ENCODE measurements around the gene NPAS3.

NPAS3 gene

DNA sequence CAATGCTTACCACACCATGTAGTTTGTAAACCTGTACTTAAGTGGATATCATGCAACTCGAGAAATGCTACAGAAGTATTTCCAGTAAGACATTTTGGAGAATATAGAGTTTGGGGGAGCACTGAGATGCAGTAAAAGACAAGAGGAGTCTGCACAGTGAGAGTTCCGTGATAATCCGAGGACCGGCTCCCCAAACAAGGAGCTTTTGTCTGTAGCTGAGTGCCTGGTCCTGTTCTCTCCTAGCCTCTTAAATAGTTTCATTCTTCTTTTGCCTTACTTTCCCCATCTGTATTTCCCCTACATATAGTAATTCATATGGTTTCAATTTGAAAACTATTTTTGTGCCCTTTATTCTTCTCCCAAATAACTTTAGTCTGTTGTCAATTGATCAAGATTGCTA, 648.1 kb downstream of the NPAS3 start:
- no peak for DNase-seq (ENCODE audit: low spot score)

DNA sequence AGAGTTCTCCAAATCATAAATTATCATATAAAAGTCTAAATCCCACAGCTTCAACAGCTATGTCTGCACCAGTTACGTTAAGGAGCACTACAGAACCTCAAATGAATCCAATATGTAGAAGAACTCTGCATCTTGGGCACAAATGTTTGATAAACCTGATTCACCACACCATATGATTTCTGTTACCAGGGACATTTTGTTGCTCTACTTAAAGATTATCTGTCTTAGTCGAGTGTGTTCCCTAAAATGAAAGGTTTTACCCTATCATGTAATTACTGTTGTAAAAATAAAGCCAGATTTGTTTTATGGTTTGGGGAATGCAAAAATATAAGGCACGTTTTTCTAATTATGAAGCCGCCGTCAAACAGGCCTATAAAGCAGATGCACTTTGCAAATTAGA, 649.1 kb downstream of the NPAS3 start:
- DNase-seq (ENCODE audit: low spot score) = no peak

DNA sequence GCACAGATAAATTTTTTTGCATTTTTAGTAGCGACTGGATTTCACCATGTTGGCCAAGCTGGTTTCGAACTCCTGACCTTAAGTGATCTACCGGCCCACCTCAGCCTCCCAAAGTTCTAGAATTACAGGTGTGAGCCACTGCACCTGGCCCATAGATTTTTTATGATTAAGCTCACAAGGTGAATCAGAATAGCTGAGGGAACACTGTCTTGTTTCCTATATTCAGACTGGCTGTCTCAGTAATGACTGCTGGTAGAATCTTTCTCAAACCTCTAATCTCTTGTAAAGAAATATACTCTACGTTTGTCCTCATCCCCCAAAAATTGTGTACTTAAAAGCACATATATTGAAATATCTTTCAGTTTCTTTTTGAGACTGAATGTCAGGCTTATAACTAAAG, 650.1 kb downstream of the NPAS3 start:
- DNase-seq (ENCODE audit: low spot score) = no peak

DNA sequence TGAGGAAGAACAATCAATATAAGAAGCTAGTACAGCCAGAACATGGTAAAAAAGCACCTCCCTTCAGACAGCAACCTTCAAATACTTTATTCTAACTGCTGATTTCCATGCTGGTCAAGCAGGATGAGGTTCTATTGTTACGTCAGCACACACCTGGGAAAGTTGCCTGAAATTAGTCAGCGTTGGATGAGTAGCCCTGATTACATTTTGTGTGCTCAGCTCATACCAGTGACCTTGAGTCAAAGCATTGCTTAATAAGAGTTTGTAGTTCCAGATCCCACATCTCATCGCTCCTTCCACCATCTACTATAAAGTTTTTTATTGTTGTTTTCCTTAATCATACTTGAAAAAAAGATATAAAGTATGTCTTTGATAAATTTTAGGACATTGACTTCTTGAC, 650.7 kb downstream of the NPAS3 start:
- DNase-seq (ENCODE audit: low spot score) = no peak

DNA sequence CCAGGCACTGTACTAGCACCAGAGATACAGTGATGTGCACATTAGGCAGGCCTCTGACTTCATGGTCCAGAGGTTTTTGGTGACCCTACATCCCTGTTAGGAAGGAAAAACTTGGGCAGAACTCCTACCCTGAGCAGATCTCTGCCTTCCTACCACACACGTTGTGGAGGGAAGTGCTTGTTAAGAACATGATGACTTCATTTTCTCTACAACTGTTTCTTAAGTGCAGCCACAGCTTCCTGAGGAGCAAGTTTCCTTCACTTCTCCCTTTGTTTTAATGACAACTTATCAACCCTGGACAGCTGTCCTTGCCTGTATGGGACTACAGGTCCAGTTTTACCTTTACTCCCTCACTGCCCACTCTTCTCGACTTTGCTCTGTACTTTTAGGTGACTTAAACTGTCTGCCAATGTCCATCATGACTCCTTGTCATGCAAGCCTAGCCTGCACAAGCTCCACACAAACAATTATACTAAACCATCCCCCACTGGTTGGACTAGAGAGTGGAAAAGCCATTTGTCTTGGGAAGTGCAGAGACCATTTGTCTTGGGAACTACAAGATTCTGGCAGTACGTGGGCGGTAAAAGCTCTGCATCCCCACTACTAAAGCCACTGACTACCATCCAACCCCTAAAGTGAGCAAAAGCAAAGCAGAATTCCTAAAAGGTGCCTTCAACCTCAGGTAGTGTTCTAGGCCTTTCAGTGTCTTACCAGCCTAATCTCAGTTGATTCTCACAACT, 652.4 kb downstream of the NPAS3 start:
- DNase-seq (ENCODE audit: low spot score) = no peak

DNA sequence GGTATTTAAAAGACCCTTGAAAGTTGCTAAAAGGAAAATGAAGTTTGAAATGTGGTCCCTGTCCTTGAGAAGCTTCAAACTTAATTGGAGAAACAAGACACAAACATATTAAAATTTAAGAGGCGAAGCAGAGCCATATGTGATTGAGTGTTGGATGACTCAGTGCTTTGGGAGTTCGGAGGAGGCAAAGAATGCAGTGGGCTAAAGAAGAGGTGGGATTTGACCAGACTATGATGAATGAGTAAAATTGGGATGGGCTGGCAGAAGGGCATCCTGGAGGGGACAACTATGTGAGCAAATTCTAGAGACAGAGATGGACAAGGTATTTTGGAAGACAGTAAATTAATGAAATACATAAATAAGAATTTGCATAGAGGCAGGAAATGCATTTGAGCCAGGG, 653.6 kb downstream of the NPAS3 start:
- DNase-seq (ENCODE audit: low spot score) = no peak

DNA sequence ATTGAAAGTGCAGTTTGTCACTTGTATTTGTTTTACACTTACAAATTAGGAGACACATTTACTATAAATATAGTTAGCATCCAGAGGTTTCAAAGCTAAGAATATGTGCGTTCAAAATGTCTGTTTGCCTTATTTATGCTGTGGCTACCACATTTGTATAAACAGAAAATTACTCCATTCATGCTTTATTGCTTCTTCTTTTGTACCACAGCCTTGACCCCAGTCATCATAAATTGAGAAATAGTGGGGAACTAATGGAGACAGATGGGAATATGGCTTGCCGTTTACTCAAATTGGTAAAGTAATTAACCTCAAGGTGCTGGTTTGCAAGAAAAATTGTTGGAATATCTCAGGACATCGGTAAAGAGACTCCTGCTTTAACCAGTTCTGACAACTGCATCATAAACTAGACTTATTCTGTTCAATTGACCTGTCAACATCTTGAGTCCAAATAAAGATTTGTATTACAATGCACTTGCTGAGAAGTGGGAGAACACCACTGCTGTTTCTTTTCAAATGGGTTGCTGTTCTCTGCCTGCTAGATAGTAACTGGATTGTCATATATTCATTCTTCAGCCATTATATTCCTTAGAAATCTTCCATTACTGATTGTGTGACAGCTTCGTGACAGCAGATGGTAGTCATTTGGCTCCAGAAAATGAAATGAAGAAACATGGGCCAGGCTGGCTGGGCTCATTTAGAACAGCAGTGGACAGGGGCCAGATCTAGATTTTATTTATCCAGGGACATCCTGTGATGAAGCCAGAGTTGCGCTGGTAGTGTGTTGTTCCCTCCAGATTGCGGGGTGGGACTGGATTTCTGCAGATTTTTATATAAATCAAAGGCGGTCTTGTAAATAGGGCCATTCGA, 657.8 kb downstream of the NPAS3 start:
- DNase-seq (ENCODE audit: low spot score) = no peak

DNA sequence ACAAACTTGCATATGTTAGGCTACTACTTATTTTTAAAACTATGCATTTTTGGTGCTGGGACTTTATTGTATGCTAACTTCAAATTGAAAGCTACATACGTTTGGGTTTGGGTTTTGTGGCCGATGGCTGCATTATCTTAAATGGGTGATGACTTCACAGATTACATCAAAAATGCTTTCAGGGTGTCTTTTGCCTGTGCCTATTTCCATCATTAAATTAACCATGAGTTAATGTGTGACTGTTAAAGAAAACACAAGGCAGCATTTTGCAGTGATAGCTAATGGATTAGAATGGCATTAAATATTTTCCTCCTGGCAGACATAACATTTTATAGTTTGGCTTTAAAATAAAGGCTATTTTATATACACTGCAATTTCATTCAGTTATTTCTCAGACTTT, 659.9 kb downstream of the NPAS3 start:
- no peak for DNase-seq (ENCODE audit: low spot score)

DNA sequence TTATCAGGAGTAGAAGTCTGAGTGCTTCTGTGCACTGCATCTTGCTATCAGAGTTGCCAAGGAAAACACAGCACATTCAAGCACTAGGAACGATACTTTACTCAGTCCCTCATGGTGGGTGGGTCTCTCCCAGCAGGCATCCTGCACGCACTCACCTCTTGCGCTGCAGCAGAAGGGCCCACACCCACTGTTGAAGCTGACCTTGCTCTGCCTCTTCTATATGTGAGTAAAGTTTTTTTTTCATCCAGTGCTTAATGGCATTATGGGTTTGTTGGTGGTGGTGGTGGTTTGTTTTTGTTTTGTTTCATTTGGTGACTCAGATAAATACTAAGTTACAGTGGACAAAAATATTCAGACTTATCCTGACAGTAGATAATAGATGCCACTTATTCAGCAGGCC, 663.7 kb downstream of the NPAS3 start:
- DNase-seq (ENCODE audit: low spot score) = no peak

DNA sequence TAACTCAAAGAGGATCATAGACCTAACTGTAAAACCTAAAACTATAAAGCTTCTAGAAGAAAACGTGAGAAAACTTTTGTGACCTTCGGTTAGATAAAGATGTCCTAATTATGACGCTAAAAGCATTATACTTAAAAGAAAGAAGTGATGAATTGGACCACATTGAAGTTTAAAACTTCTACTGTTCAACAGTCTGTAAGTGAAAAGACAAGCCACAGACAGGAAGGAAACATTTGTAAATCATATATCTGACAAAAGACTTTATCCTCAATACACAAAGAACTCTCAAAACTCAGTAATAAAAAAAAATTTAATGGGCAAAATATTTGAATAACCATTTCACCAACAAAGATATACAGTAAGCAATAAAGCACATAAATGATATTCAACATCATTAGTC, 667.9 kb downstream of the NPAS3 start:
- no peak for DNase-seq (ENCODE audit: low spot score)

DNA sequence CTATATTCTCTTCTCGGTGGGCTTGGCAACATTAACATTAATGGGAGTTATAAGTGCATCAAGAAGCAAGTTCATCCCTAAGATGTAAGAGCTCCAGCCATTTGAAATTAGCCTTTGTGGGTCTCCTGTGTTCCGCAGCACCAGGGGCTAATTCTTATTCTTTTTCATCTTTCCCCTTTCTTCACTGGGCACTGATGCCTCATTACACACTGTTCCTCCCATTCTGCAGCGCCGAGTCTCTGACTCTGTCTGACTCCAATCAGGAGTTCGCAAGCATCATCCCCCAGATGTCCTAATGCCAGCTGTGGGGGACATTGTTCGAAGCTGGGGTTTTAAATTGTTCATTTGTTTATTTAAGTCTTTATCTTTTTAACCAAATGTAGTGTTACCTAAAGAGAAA, 670.9 kb downstream of the NPAS3 start:
- DNase-seq (ENCODE audit: low spot score) = no peak

DNA sequence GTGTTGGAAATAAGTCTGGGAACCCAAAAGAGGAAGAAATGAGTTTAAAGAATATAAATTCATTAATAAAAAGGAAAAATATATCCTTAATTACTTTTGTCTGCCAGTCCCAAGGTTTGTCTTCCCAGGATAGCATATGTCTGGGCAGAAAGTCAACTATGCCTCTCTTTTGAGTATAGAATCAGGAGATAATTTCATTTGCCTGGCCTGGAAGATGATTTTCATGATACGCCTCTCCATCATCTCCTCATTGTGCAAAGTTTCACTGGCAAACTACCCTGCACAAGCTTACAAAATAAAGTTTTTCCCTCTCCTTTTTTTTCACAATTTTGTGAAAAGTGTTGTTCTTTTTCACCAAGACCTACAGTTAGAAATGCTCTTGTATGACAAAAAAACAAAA, 671.4 kb downstream of the NPAS3 start:
- no peak for DNase-seq (ENCODE audit: low spot score)

DNA sequence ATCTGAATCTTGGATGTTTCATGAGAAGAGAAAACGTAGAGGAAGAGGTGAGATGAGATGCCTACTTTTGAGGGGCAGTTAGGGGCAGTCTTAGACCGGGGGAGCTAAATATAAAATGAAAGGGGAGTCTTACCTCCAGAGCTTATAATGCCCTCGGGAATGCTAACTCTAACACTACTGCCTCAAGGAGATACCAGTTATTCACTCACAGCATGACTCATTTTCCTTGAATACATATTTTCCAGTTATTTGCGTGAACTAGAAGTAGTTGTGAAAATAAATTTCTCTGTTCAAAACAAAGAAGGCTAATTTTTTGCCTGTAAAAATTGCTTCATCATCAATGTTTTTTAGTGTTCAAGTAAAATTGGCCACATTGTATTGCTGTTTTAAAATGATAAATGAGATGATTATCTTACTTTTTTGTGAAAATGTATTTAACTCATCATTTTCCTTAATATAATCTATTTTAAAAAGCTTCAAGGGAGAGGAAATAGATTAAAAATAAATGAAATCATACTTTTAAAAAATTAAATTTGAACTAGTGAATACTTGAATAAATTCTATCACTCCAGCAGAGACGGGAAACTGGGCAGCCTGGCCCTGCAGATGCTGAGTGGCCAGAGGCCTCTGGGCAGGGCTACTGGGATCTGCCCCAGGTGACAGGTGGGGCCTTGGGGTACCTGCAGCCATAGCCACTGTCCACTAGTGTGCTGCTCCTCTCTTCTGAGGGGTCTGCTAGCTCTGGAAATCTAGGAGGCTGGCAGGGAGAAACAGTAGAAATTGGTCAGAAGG, 672.9 kb downstream of the NPAS3 start:
- no peak for DNase-seq (ENCODE audit: low spot score)

DNA sequence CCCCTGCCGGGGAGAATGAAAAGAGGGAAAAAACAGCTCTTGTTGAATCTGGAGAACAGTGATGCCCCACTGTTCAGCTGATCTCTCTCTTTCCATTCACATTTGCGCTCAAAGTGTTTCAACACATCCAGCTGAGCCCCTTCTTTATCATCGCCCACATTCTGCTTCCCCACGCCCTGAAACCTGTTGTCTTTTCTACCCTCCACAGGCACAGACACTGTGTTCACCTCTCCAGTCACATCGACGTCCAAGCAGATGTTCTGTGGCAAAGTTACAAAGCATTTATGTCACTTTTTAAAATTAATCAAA, 673.5 kb downstream of the NPAS3 start:
- DNase-seq (ENCODE audit: low spot score) = no peak

DNA sequence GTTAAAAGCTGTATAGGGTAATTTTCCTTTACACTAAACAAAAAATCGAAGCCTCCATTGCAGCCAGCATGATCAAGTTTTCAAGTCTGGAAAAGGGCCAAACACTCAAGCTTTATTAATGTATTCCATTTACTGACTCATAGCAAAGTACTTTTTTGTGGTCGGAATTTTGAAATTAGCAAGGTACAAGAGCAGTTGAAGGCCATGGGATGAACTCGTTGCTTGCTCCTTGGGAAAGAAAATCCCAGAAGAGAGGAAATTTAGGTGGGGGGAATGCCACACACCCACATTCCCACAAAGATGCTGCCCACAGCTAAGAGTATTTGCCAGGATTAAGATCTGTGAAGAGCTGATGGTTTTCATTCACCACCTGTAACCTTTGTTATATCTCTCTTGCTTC, 678.5 kb downstream of the NPAS3 start:
- DNase-seq (ENCODE audit: low spot score) = no peak

DNA sequence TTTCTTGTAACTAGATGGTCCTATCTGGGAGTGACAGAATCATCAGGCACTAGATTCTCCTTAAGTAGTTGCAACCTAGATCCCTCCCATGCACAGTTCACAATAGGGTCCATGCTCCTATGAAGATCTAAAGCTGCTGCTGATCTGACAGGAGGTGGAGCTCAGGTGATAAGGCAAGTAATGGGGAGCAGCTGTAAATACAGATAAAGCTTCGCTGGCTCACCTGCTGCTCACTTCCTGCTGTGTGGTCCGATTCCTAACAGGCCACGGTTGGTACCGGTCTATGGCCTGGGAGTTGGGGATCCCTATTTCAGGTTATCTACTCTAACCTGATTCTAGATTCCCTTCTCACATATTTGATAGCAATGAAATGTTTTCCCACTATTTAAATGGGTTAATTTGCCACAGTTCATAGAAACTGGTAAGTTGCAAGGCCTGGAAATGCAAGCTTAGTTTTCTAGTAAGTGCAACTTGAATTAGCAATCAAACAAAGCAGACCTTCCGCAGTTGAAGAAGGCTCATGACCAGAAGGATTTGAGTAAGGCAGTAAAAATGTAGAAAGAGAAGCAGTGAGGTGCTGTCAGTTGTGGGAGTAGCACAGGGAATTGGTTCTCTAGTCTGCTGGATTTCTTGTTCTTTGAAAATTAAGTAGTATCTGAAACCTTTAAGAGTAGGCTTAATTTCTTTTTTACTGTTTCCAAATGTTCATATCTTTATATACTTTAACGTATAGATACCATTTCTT, 679.9 kb downstream of the NPAS3 start:
- DNase-seq (ENCODE audit: low spot score) = no peak

DNA sequence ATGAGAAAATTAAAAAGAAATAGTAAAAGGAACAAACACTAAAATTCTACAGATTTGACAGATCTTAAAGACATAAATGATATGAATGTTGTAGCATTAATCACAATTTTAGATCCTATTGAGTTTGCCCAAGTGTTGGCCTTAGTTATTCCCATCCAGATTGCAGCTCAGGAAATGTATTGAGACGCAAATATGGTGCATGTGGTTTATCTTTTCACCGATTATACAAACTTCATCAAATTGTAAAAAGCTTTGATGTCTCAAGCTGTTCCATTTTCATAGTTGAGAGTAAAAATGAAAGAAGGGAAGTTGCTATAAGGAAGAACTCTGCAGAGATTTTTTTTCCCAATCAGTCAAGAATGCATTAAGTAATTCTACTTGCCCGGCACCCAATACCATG, 683.8 kb downstream of the NPAS3 start:
- no peak for DNase-seq (ENCODE audit: low spot score)

DNA sequence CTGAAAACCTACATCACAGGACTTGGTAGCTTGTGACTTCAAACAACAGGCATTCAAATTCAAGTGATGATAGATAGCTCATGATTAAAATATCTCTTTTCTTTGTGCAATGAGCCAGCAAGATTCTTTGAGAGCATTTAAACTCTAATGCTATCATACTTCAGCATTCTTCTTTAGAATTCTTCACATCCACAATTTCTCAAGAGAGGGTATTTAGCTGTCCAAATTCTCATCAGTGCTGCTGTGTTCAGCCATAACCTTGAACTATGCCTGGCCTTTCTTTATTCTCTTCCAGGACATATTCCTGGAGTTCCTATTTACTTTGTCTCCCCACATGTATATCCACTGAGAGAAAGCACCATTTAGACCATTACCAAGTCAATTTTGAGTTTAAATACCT, 691.1 kb downstream of the NPAS3 start:
- no peak for DNase-seq (ENCODE audit: low spot score)

DNA sequence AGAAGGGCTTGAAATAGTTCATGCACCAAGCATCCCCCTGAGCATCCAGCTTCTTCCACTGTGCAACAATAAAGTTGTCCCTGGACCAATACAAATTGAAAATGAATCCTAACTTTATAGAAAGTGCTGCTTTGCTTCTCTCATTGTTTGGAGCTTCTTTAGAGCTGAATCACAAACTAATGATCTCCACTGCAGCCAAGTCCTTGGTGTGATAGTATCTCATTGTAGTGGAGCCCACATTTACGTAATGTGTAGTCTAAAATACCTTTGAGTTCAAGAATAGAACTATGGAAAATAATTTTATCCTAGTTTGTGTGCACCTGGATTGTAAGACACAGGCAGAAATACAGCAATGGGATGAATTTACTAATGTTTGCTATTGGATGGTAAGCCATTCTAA, 692.3 kb downstream of the NPAS3 start:
- DNase-seq (ENCODE audit: low spot score) = no peak

DNA sequence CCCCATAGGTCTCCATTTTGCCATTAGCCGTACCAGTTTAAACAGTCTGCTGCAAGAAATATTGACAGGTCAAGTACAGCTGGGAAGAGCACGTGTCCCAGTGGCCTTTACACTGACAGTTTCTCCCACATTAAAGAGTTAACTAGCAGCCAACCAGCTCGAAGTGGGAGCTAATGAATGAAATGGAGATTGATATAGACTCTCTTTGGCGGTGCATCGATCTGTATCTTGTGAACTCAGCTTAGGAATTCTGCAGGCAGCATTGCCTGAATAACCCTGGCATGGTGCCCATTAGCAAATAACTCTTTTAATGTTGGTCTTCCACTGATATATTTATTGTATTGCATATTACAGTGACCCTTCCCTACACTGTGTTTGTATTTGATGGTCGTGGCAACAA, 692.8 kb downstream of the NPAS3 start:
- no peak for DNase-seq (ENCODE audit: low spot score)

DNA sequence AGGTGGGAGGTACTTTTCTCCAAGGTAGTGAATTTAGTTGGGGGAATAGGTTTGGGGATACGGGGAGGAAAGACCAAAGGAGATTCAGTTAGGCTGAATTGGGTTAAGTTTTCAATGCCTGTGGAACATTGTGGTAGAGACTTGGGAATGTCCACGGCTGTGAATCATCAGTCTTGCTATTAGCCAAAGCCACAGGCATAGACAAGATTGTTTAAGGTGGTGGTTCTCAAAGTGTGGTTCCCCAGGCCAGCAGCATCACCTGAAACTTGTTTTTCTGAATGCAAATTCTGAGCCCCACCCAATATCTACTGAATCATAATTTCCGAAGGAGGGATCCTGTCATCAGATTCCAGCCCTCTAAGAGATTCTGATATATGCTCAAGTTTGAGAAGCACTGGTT, 696.0 kb downstream of the NPAS3 start:
- DNase-seq (ENCODE audit: low spot score) = no peak

DNA sequence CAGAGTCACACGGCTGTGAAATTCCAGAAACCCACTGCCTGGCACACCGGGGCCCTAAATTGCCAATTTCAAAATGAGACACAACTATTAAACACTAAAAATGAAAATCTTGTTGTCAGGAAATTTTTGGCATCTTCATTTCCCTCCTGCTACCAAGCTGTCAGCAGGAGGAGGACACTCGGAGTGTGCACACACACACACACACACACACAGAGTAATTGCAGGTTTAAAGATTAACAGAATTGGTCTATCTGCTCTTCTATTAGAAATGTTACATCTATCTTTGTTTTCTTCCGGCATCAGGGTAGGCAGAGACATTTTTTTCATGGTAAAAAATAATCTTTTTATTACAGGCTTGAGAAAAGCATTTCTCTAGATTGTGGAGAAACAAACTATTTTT, 698.0 kb downstream of the NPAS3 start:
- no peak for DNase-seq (ENCODE audit: low spot score)

All from NAMALWA (cell line).